Lung (tissue), 12 donors: ENCODE measurements around the gene ABCB11. TPM values are rescaled to one million over a fixed set of nuclear protein-coding genes. Genes with fewer than 3 reads are reported as not detected.

Experiments used
- ATAC-seq: fragments of 200-7000 bp; cut with Tn5 transposase; one replicate; pipeline ENCODE4 v1.9.1; 2020; ENCODE audit warnings: moderate number of reproducible peaks; ENCODE audit not compliant: insufficient read depth, low FRiP score
- DNase-seq, 3 donors: peaks; one replicate each; pipeline ENCODE4 v3.0.0-alpha.2; 2013 to 2017
- H3K27ac ChIP-seq, 2 donors: one replicate each; pipeline ENCODE4 v1.5.1; 2013; ENCODE audit warnings: mild to moderate bottlenecking in 2 of 2, moderate library complexity in 2 of 2, control low read depth in 1 of 2, inconsistent platforms in 1 of 2, low read depth in 1 of 2, low read length in 1 of 2
- H3K27me3 ChIP-seq, 3 donors: one replicate each; pipeline ENCODE4 v1.5.1; 2013; ENCODE audit warnings: low read length in 2 of 3; ENCODE audit not compliant: control insufficient read depth in 3 of 3, insufficient read depth in 3 of 3
- H3K36me3 ChIP-seq, 4 donors: one replicate each; pipeline ENCODE4 v1.5.1; 2013; ENCODE audit warnings: low read length in 4 of 4, mild to moderate bottlenecking in 1 of 4, moderate library complexity in 1 of 4; ENCODE audit not compliant: control insufficient read depth in 4 of 4, insufficient read depth in 4 of 4
- H3K4me1 ChIP-seq, 5 donors: one replicate each; pipeline ENCODE4 v1.5.1; 2013; ENCODE audit warnings: low read length in 5 of 5, mild to moderate bottlenecking in 2 of 5, moderate library complexity in 1 of 5; ENCODE audit not compliant: control insufficient read depth in 5 of 5, insufficient read depth in 5 of 5
- H3K4me3 ChIP-seq: one replicate; pipeline ENCODE4 v1.5.1; 2013; ENCODE audit warnings: mild to moderate bottlenecking, control low read depth, moderate library complexity
- H3K9ac ChIP-seq, 2 donors: one replicate each; pipeline ENCODE4 v1.5.1; 2013; ENCODE audit warnings: low read length in 2 of 2, control low read depth in 1 of 2; ENCODE audit not compliant: insufficient read depth in 1 of 2
- H3K9me3 ChIP-seq, 4 donors: one replicate each; pipeline ENCODE4 v1.5.1; 2013; ENCODE audit warnings: low read length in 3 of 4, mild to moderate bottlenecking in 1 of 4, moderate library complexity in 1 of 4; ENCODE audit not compliant: control insufficient read depth in 4 of 4, insufficient read depth in 3 of 4
- WGBS, 2 donors: extraction: QIAGEN DNeasy Blood & Tissue Kit; methylation state at CpG; one replicate each; pipeline ENCODE4 v1.1.7; 2013; 5-methylcytosine and 5-hydroxymethylcytosine counted together
- polyA plus RNA-seq, 2 donors: library from polyadenylated mRNA; stranded (reverse); fragments of 200-250 nt; gene quantifications; one replicate each; pipeline ENCODE4 v1.2.1, GENCODE V29; 2013
- total RNA-seq, 2 donors: library from RNA; depleted of rRNA in 1 of 2; stranded (reverse); fragments of >200 nt in 1 of 2; gene quantifications; one replicate each; pipeline ENCODE4 v1.2.1, GENCODE V29; 2014 to 2021
- TF ChIP-seq, protein P1 (sequence below): IDR thresholded peaks from 2 replicates; pipeline ENCODE4 v1.5.1; 2012; ENCODE audit warnings: mild to moderate bottlenecking; ENCODE audit errors: control extremely low read depth, extremely low read depth
- donor health status: control.
- donor health status: control.
- donor health status: Bipolar disorder and iron deficiency.
- donor health status: healthy.
- donor health status: DM: yes; HTN: yes; CAD: no.

ABCB11 gene
- total and polyA plus RNA-seq, 4 donors = 0.02 to 0.37 (median 0.09) TPM

DNA sequence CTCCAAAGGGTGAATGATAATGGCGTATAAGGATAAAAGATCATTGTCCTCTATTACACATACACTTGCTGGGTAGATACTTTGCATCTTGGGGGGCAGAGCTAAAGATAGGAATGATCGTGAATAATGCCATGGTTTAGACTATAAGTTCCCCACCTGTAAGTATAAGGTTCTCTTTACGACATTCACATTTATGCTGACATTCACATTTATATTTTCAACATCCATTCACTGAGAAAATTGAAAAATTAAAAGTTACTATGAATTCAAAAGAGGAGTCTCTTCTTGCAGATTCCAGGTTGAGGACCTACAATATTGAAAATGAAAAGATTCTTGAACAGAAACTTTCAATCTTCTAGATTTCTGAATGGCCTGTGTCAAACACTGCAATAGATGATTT lies 138.8 kb downstream of the ABCB11 start:
- TF ChIP-seq, protein P1, sequence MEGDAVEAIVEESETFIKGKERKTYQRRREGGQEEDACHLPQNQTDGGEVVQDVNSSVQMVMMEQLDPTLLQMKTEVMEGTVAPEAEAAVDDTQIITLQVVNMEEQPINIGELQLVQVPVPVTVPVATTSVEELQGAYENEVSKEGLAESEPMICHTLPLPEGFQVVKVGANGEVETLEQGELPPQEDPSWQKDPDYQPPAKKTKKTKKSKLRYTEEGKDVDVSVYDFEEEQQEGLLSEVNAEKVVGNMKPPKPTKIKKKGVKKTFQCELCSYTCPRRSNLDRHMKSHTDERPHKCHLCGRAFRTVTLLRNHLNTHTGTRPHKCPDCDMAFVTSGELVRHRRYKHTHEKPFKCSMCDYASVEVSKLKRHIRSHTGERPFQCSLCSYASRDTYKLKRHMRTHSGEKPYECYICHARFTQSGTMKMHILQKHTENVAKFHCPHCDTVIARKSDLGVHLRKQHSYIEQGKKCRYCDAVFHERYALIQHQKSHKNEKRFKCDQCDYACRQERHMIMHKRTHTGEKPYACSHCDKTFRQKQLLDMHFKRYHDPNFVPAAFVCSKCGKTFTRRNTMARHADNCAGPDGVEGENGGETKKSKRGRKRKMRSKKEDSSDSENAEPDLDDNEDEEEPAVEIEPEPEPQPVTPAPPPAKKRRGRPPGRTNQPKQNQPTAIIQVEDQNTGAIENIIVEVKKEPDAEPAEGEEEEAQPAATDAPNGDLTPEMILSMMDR = no peak
- Histone ChIP-seq H3K9ac (no peak overlapping the region), H3K36me3 (no peaks in the 10 kb centered on the region), H3K27me3 (no peaks in the 10 kb centered on the region), H3K4me1 (peaks cover 0 to 12% (median 5%) of the 10 kb centered on the region in 5 donors), H3K27ac (no peak overlapping the region), H3K9me3 (no peaks in the 10 kb centered on the region), H3K4me3 (no peak overlapping the region)
- WGBS, 2 donors = 85 to 86% methylated on average over 3 of the region's 3 CpGs
- no peak for ATAC-seq
- DNase-seq = no peak

DNA sequence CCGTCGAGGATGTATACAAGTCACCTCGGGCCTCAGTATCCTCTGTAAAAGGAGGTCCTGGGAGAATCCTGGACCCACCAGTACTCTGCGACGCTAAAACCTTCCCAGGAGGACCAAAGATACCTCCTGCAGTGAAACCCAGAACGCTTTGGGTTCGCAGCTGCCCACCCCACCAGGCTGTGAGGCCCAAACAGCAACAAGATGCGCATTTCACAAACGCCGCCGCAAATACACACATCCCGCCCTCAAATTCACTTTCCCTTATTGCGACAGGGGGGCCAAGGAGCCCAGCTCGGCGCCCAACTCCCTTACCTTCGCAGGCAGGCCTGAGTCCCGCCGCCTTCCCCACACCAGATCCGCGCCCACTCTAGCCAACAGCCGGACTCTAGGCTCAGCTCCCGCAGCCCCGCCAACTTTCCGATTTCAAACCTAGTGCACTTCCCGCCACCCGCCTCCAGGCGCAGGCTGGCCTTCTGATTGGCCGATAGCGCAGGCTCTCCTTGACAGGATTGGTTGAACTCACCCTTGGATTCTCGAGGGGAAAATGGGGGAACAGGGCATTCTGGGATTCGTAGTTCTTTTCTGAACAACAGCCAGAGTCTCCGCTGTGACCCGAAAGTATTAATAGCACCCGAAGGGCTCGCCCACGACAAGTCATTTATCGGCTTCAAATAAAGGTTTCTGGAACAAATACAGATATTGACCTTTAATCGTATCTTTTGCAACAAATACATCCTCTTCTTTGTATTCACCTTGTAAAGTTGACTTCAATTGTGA lies 140.9 kb downstream of the ABCB11 start, which contains the start of gene SPC25:
Gene SPC25 (minus strand): TSS at position 425 of the 777 bp plus-strand sequence. CDS start 911 bp downstream, outside the sequence.
- ATAC-seq (peak; percentile 100), DNase-seq (peak; percentile 93 to 96 (median 96))
- H3K9me3 ChIP-seq = no peaks in the 10 kb centered on the region
- H3K9ac ChIP-seq = peak within 1 kb of the TSS; percentile 62 to 75
- peak within 1 kb of the TSS; percentile 51 for H3K4me3 ChIP-seq
- no peaks in the 10 kb centered on the region for H3K27me3 ChIP-seq
- 0 to 4% methylated on average over 38 of the region's 38 CpGs for WGBS, 2 donors
- no peaks in the 10 kb centered on the region for H3K36me3 ChIP-seq
- TF ChIP-seq, protein P1 = no peak
- no peak within 1 kb of the TSS for H3K27ac ChIP-seq
- H3K4me1 ChIP-seq = peaks cover 0 to 12% (median 5%) of the 10 kb centered on the region in 5 donors

GRCh38 chr2:168889635-168890005 lies 141.5 kb downstream of the ABCB11 start:
- WGBS, 2 donors = 46 to 55% methylated on average over 3 of the region's 3 CpGs
- H3K27ac ChIP-seq = no peak overlapping the region
- DNase-seq (peak in 1 of 3 donors; percentile 11), ATAC-seq (no peak)
- TF ChIP-seq, protein P1 = no peak
- no peaks in the 10 kb centered on the region for H3K36me3 ChIP-seq
- H3K4me1 ChIP-seq = peaks cover 0 to 12% (median 5%) of the 10 kb centered on the region in 5 donors
- no peak overlapping the region for H3K4me3 ChIP-seq
- H3K27me3 ChIP-seq = no peaks in the 10 kb centered on the region
- H3K9ac ChIP-seq = peak overlapping the region; percentile 62 to 75
- no peaks in the 10 kb centered on the region for H3K9me3 ChIP-seq
